HepG2 (cell line): ENCODE data around the gene ABCD1. TPM values are rescaled to one million over a fixed set of nuclear protein-coding genes. Genes with fewer than 3 reads are reported as not detected.

Experiments used
- ATRX ChIP-seq: sonication (generic); formaldehyde crosslinking; IDR thresholded peaks from 2 replicates; pipeline ENCODE4 v1.4.0; 2020; ENCODE audit warnings: missing genetic modification reagents, borderline replicate concordance
- BCLAF1 ChIP-seq: fragments of 450-650 bp; IDR thresholded peaks from 2 replicates; pipeline ENCODE4 v1.6.1; 2017; ENCODE audit warnings: mild to moderate bottlenecking
- DBP ChIP-seq: sonication (generic); formaldehyde crosslinking; IDR thresholded peaks from 2 replicates; pipeline ENCODE4 v1.4.0; 2020; ENCODE audit warnings: missing genetic modification reagents; ENCODE audit errors: not compliant biosample characterization
- FIP1L1 ChIP-seq: fragments of 200-400 bp; formaldehyde crosslinking; IDR thresholded peaks from 2 replicates; pipeline ENCODE4 v1.6.1; 2018; ENCODE audit warnings: low read depth, mild to moderate bottlenecking, low read length, moderate library complexity, borderline replicate concordance; ENCODE audit not compliant: insufficient read depth
- HOXA9 ChIP-seq: sonication (generic); formaldehyde crosslinking; IDR thresholded peaks from 2 replicates; pipeline ENCODE4 v1.8.1; 2022; ENCODE audit warnings: missing genetic modification reagents, mild to moderate bottlenecking, moderate library complexity, borderline replicate concordance
- IRF1 ChIP-seq: sonication (generic); formaldehyde crosslinking; IDR thresholded peaks from 2 replicates; pipeline ENCODE4 v1.4.0; 2020; ENCODE audit warnings: low read depth, mild to moderate bottlenecking, missing genetic modification reagents
- MED8 ChIP-seq: sonication (generic); formaldehyde crosslinking; IDR thresholded peaks from 2 replicates; pipeline ENCODE4 v1.8.1; 2023; ENCODE audit warnings: mild to moderate bottlenecking, missing genetic modification reagents; ENCODE audit not compliant: insufficient replicate concordance
- MEF2D ChIP-seq: sonication (generic); formaldehyde crosslinking; IDR thresholded peaks from 2 replicates; pipeline ENCODE4 v1.5.1; 2020; ENCODE audit warnings: mild to moderate bottlenecking, missing genetic modification reagents
- NR2F2 ChIP-seq: IDR thresholded peaks from 2 replicates; pipeline ENCODE4 v1.6.1; 2012; ENCODE audit warnings: low read depth, inconsistent platforms, borderline replicate concordance
- SOX5 ChIP-seq: IDR thresholded peaks from 2 replicates; pipeline ENCODE4 v1.6.1; 2016; ENCODE audit warnings: borderline replicate concordance
- SYNCRIP ChIP-seq: fragments of 200-400 bp; formaldehyde crosslinking; IDR thresholded peaks from 2 replicates; pipeline ENCODE4 v1.6.1; 2018; ENCODE audit warnings: mild to moderate bottlenecking, low read depth, low read length; ENCODE audit not compliant: insufficient read depth
- THYN1 ChIP-seq: sonication (generic); formaldehyde crosslinking; IDR thresholded peaks from 2 replicates; pipeline ENCODE4 v1.8.1; 2023; ENCODE audit warnings: low read depth, mild to moderate bottlenecking, moderate library complexity, missing genetic modification reagents, borderline replicate concordance
- ZEB1 ChIP-seq: IDR thresholded peaks from 2 replicates; pipeline ENCODE4 v1.6.1; 2012; ENCODE audit warnings: mild to moderate bottlenecking, low read depth, inconsistent platforms; ENCODE audit not compliant: insufficient replicate concordance
- ZNF232 ChIP-seq: sonication (generic); formaldehyde crosslinking; IDR thresholded peaks from 2 replicates; pipeline ENCODE4 v1.4.0; 2020; ENCODE audit warnings: missing genetic modification reagents, borderline replicate concordance
- ZNF282 ChIP-seq: fragments of 450-650 bp; IDR thresholded peaks from 2 replicates; pipeline ENCODE4 v1.6.1; 2018; ENCODE audit not compliant: partially characterized antibody
- ZNF296 ChIP-seq: sonication (generic); formaldehyde crosslinking; conservative IDR thresholded peaks from 2 replicates; pipeline ENCODE4 v1.5.0; 2020; ENCODE audit warnings: mild to moderate bottlenecking, missing genetic modification reagents
- ZNF614 ChIP-seq: IDR thresholded peaks from 2 replicates; pipeline ENCODE4 v1.6.1; 2018; ENCODE audit warnings: missing biosample characterization, missing genetic modification reagents, inconsistent platforms, borderline replicate concordance
- ZSCAN25 ChIP-seq: sonication (generic); formaldehyde crosslinking; IDR thresholded peaks from 2 replicates; pipeline ENCODE4 v1.8.0; 2022; ENCODE audit warnings: mild to moderate bottlenecking, missing genetic modification reagents
- polyA plus RNA-seq, 8 experiments: library from polyadenylated mRNA; depleted of rRNA in 3 of 8; stranded (reverse) in 7 of 8; unstranded in 1 of 8; fragments of >200 nt; fragmentation: Illumina TruSeq in 4 of 8; extraction: Trizol in 4 of 8; gene quantifications; 2 replicates each; pipeline versions ENCODE4 v1.2.1 to v1.2.3, GENCODE V29; 2011 to 2016; ENCODE audit warnings: low read depth in 4 of 8, missing spikeins in 1 of 8, mixed read lengths in 1 of 8; ENCODE audit not compliant: insufficient read depth in 1 of 8
- total RNA-seq, 5 experiments: library from RNA; depleted of rRNA; stranded (reverse); fragments of >200 nt; fragmentation: Illumina TruSeq; extraction: Trizol; gene quantifications; 2 replicates each; pipeline ENCODE4 v1.2.3, GENCODE V29; 2016; ENCODE audit warnings: low read depth in 1 of 5
- TF ChIP-seq, protein P1 (sequence below): sonication (generic); formaldehyde crosslinking; IDR thresholded peaks from 2 replicates; pipeline ENCODE4 v1.4.0; 2020; ENCODE audit warnings: missing genetic modification reagents, mild to moderate bottlenecking, borderline replicate concordance
- TF ChIP-seq, protein P2 (sequence below): sonication (generic); formaldehyde crosslinking; IDR thresholded peaks from 2 replicates; pipeline ENCODE4 v1.5.0; 2020; ENCODE audit warnings: mild to moderate bottlenecking, missing genetic modification reagents

ABCD1 gene
- total and polyA plus RNA-seq, 2 of the 13 experiments (the other 11 are each of a cell fraction or from before 2014, with no cell fraction given) = 11.4 to 15.9 TPM

DNA sequence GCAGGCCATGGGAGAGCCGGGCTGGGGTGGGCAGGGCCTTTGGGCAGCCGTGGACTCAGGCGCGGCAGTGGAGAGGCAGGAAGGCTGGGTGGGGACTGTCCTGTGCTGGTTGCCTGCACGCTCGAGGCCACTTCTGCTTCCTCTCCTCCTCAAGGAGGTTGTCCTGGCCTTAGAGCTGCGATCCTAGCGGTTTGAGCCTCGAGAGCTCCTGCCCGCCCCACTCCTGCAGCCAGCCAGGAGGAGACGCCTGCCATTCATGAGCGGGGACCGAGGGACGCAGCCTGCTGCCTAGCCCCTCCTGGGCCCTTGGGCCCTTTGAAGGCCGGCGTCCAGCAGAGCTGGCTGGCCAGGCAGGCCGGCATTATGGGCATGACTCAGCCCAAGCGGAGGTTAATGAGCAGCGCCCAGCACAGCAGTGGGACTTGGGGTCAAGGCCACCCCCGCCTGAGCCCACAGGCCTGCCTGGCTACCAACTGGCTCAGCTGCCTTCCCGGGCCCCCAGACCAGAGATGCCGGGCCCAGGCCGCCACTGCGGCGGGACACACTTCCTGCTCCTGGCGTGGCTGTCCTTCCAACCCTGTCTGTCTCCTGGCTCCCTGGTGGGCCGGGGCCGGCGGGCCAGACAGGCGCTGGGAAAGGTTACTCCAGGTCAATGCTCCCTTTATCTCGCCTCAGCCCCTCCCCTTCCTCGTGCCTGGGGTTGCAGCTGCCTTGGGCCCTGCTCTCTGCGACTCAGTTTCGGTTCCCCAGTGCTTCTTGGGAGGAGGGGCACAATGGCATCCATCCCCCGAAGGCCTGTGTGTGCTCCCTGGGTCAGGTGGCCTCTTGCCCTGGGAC is 1.8 kb downstream of the ABCD1 start (continued):
- TF ChIP-seq, protein P1, sequence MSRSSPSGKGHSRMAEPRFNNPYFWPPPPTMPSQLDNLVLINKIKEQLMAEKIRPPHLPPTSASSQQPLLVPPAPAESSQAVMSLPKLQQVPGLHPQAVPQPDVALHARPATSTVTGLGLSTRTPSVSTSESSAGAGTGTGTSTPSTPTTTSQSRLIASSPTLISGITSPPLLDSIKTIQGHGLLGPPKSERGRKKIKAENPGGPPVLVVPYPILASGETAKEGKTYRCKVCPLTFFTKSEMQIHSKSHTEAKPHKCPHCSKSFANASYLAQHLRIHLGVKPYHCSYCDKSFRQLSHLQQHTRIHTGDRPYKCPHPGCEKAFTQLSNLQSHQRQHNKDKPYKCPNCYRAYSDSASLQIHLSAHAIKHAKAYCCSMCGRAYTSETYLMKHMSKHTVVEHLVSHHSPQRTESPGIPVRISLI = no peak
- TF ChIP-seq NR2F2 = no peak
- TF ChIP-seq ZSCAN25 (CRISPR knock-in tag) = no peak
- peak; percentile 31; the same call in 1 of the 2 replicates for TF ChIP-seq SOX5 (CRISPR knock-in tag)
- no peak for TF ChIP-seq THYN1 (CRISPR knock-in tag)
- peak; percentile 76; the same call in 1 of the 2 replicates for TF ChIP-seq ZNF614 (CRISPR knock-in tag)
- TF ChIP-seq MED8 (CRISPR knock-in tag) = peak; percentile 59
- peak; percentile 95 for TF ChIP-seq ZNF296
- no peak for TF ChIP-seq SYNCRIP
- no peak for TF ChIP-seq HOXA9 (CRISPR knock-in tag)
- TF ChIP-seq ZNF232 (CRISPR knock-in tag) = peak; percentile 28; the same call in 1 of the 2 replicates
- no peak for TF ChIP-seq IRF1
- no peak for TF ChIP-seq DBP (CRISPR knock-in tag)
- TF ChIP-seq ATRX (CRISPR knock-in tag) = no peak
- TF ChIP-seq FIP1L1 = no peak
- TF ChIP-seq, protein P2, sequence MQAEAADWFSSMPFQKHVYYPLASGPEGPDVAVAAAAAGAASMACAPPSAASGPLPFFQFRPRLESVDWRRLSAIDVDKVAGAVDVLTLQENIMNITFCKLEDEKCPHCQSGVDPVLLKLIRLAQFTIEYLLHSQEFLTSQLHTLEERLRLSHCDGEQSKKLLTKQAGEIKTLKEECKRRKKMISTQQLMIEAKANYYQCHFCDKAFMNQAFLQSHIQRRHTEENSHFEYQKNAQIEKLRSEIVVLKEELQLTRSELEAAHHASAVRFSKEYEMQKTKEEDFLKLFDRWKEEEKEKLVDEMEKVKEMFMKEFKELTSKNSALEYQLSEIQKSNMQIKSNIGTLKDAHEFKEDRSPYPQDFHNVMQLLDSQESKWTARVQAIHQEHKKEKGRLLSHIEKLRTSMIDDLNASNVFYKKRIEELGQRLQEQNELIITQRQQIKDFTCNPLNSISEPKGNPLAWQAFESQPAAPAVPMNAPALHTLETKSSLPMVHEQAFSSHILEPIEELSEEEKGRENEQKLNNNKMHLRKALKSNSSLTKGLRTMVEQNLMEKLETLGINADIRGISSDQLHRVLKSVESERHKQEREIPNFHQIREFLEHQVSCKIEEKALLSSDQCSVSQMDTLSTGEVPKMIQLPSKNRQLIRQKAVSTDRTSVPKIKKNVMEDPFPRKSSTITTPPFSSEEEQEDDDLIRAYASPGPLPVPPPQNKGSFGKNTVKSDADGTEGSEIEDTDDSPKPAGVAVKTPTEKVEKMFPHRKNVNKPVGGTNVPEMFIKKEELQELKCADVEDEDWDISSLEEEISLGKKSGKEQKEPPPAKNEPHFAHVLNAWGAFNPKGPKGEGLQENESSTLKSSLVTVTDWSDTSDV = no peak
- no peak for TF ChIP-seq BCLAF1
- no peak for TF ChIP-seq ZNF282
- TF ChIP-seq ZEB1 = no peak
- no peak for TF ChIP-seq MEF2D (CRISPR knock-in tag)
